Memory B cell (primary cell): ENCODE data around the gene OR3A3.
"Not testable (repeated sequence)": the region's sequence is repeated elsewhere in the genome, so short reads cannot be mapped to it uniquely, and the experiment has no call there.

Experiments used
- ATAC-seq: fragments of 150-1000 bp; cut with Tn5 transposase; 2 replicates; pipeline ENCODE4 v1.10.0; 2021; ENCODE audit warnings: low read depth, mild to moderate bottlenecking, moderate library complexity
- DNase-seq, 2 donors: peaks; one replicate each; pipeline ENCODE4 v3.0.0; 2022; ENCODE audit warnings: low spot score in 2 of 2
- H3K27ac Mint-ChIP-seq: one replicate; pipeline ENCODE4 v1.8.0; 2022; ENCODE audit warnings: mild to moderate bottlenecking, moderate library complexity, mixed read lengths
- H3K27me3 Mint-ChIP-seq: one replicate; pipeline ENCODE4 v1.8.0; 2022; ENCODE audit warnings: mixed read lengths
- H3K36me3 Mint-ChIP-seq: one replicate; pipeline ENCODE4 v1.8.0; 2022; ENCODE audit warnings: mild to moderate bottlenecking, mixed read lengths
- H3K4me1 Mint-ChIP-seq: one replicate; pipeline ENCODE4 v1.8.0; 2022; ENCODE audit warnings: mixed read lengths
- H3K4me3 Mint-ChIP-seq: one replicate; pipeline ENCODE4 v1.8.0; 2022; ENCODE audit warnings: mild to moderate bottlenecking, moderate library complexity, mixed read lengths
- H3K9me3 Mint-ChIP-seq: one replicate; pipeline ENCODE4 v1.8.0; 2022; ENCODE audit warnings: mixed read lengths

OR3A3 gene

DNA sequence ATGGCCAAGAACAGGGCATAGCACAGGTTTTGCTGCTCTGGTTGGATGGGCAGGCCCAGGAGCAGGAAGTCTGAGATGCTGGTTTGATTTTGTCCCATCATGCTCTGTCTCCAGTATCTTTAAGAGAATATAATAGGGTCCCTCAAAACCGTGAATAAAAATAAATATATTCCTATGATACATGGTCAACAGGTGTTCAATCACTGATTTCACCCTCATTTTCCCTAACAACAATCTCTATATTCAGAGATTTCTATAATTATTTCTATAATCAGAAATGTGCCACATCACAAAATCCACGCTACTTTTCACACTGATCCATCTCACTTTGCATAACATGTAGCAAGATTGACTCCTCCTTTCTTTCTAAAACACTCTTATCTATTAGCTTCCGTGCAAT, 22.6 kb downstream of the OR3A3 start, which contains the start of gene OR1E2:
OR1E2 (minus strand) TSS at position 101 of the 400 bp plus-strand sequence; CDS start at position 101, 0 bp downstream.
- no peak for DNase-seq
- H3K27ac Mint-ChIP-seq = no peak within 1 kb of the TSS
- peaks cover 5% of the 10 kb centered on the region for H3K4me1 Mint-ChIP-seq
- ATAC-seq = no peak
- peaks cover 7% of the 10 kb centered on the region for H3K9me3 Mint-ChIP-seq
- peaks cover 12% of the 10 kb centered on the region for H3K27me3 Mint-ChIP-seq
- no peaks in the 10 kb centered on the region for H3K36me3 Mint-ChIP-seq
- H3K4me3 Mint-ChIP-seq = no peak within 1 kb of the TSS

DNA sequence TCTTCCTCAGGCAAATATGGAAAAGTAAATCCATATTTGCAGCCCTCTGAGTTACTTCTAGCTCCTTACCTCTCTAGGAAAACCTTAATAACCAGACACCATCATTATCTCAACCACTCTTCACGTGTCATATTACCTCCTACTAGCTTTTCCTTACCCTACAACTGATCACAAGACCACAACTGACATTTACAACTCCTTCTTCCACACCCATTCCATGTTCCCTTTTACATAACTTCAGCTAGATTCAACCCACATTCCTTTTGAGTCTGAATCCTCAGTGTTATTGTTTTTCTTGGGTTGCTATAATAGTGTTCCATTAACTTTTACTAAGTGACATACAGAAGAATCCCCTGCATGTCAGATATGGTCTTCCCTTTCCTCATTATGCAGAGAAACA, 27.2 kb downstream of the OR3A3 start:
- H3K36me3 Mint-ChIP-seq = no peaks in the 10 kb centered on the region

DNA sequence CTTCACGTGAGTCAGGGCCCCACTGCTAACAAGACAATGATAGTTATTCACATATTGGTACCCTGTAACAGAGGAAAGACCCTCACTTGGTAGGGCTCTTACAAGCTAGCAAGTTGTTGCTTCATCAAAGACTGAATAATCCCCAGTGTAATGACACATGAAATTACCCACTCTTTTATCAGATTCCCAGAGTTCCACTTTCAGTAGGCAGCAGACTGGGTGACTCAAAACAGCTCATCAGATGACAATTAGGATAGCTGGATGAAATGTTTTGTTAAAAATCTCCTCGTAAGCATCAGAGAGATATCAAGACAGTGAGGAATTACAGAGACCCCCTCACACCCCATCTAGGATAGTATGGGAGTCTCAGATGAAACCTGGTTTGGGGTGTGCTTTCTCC, 29.3 kb downstream of the OR3A3 start:
- Mint-ChIP-seq H3K36me3 (no peaks in the 10 kb centered on the region), H3K27me3 (peaks cover 6% of the 10 kb centered on the region), H3K4me3 (no peak overlapping the region), H3K4me1 (peaks cover 4% of the 10 kb centered on the region), H3K27ac (no peak overlapping the region), H3K9me3 (no peaks in the 10 kb centered on the region)
- ATAC-seq (no peak), DNase-seq (no peak)

More for the DNA sequence above, 27.2 kb downstream of the OR3A3 start:
- ATAC-seq = no peak
- Mint-ChIP-seq H3K27ac (no peak overlapping the region), H3K4me3 (no peak overlapping the region), H3K9me3 (no peaks in the 10 kb centered on the region), H3K4me1 (peaks cover 5% of the 10 kb centered on the region), H3K27me3 (peaks cover 9% of the 10 kb centered on the region)
- DNase-seq = no peak

DNA sequence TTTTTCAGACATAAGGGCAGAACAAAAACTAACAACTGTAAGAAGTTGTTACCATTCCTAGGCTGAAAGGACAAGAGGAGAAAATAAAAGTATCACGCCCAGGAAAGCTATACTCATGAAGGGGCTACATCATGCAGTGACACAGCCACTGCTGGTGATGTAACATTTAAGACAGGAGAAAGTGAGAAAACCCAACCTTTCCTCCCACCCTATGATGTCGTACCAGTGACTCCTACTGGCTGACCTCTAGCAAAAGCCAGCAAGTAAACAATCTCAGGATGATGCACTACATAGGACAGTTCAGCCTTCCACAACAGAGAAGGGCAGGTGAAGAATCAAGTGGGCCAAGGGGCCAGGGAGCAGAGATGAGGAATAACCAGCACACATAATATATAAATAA, 36.5 kb downstream of the OR3A3 start:
- DNase-seq (no peak), ATAC-seq (no peak)
- no peak overlapping the region for H3K4me3 Mint-ChIP-seq
- H3K27me3 Mint-ChIP-seq = peaks cover 7% of the 10 kb centered on the region
- H3K9me3 Mint-ChIP-seq = no peaks in the 10 kb centered on the region
- no peaks in the 10 kb centered on the region for H3K36me3 Mint-ChIP-seq
- H3K27ac Mint-ChIP-seq = no peak overlapping the region
- H3K4me1 Mint-ChIP-seq = peaks cover under 1% of the 10 kb centered on the region

DNA sequence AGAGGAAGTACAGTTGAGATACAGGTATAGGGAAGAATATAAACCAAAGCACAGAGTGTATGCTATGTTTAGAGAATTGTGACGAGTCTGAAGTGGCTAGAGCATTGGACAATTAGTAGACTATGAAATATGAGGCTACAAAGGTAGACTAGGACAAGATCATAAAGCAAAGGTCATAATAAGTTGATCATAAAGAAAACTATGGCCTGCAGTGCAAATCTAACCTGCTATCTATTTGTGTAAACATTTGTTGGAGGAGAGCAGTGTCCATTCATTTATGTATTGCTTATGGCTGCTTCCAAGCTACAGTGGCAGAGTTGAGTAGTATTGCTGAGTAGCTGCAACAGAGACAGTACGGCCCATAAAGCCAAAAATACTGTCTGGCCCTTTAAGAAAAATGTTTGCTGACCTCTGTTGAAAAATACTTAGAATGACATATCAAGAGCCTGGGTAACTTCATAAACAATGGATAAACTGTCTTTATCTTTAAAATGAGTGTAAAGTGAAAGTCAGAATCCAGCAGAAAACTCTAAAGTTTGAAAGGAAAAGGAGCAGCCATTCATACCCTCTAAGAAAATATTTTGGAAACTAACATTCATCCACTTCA, 37.0 kb downstream of the OR3A3 start:
- Mint-ChIP-seq H3K27ac (no peak overlapping the region), H3K27me3 (peaks cover 6% of the 10 kb centered on the region), H3K36me3 (no peaks in the 10 kb centered on the region), H3K4me1 (no peaks in the 10 kb centered on the region), H3K9me3 (no peaks in the 10 kb centered on the region), H3K4me3 (no peak overlapping the region)
- no peak for DNase-seq
- ATAC-seq = no peak

DNA sequence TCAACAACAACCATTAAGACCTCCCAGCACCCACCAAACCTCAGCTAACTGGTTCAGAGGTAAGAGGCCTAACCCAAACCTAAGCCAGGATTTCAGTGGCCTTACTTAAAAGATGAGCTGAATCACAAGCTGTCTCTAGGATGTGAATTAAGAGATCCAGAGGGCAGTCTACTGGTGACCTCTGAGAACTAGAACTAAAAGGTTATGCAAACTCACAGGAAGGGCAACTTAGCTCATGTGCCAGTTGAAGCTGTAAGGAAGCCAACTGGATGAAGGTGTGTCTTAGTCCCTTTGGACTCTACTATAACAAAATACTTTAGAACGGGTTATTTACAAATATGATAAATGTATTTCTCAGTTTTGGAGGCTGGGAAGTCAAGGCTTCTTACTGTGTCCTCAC, 55.2 kb downstream of the OR3A3 start:
- not testable (repeated sequence) for H3K9me3 Mint-ChIP-seq, H3K4me3 Mint-ChIP-seq, H3K27ac Mint-ChIP-seq, H3K4me1 Mint-ChIP-seq, ATAC-seq, DNase-seq, H3K27me3 Mint-ChIP-seq, H3K36me3 Mint-ChIP-seq

DNA sequence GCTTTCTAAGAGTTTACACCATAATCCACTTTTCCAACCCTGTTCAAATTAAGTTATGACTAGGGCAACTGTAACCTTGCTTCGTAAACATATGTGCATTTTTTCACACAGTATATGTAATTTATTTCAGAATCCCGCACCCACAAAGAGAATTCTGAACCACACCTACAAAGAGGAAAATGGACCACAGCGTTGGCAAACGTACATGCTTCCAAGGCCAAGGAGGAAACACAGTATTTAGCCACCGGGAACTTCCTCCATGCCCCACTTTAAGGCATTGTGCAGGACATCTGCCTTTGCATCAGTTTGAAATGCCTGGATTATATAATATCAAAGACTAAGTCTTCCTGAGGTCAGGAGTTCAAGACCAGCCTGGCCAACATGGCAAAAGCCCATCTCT, 58.4 kb downstream of the OR3A3 start:
- peaks cover 3% of the 10 kb centered on the region for H3K27me3 Mint-ChIP-seq
- no peaks in the 10 kb centered on the region for H3K9me3 Mint-ChIP-seq
- ATAC-seq = no peak
- DNase-seq = no peak
- H3K4me3 Mint-ChIP-seq = no peak overlapping the region
- H3K27ac Mint-ChIP-seq = no peak overlapping the region
- no peaks in the 10 kb centered on the region for H3K4me1 Mint-ChIP-seq
- H3K36me3 Mint-ChIP-seq = no peaks in the 10 kb centered on the region

DNA sequence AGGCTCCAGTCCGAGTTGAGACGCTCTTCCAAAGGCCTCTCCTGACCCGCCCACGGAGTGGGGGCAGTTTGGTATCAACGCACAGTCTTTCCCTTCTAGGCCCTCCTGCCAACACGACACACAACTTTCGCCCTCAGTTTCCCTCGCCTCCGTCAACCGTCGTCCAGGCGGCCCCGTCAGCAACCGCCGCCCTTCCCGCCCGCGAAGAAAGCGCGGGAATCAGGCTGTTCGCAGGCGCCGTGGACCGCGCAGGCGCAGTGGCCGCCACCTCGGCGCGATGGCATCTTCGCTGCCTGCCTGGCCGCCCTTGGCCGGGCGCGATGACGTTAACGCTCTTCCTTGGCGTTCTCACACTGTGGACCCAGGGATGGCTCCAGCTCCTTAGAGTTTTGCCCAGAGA, 60.4 kb downstream of the OR3A3 start, which contains the start of gene SPATA22:
SPATA22 (minus strand) TSS at position 221 of the 400 bp plus-strand sequence. CDS start 2,494 bp downstream, outside the sequence.
- Mint-ChIP-seq H3K4me1 (peaks cover 5% of the 10 kb centered on the region), H3K4me3 (no peak within 1 kb of the TSS), H3K9me3 (no peaks in the 10 kb centered on the region), H3K27me3 (peaks cover 3% of the 10 kb centered on the region), H3K27ac (no peak within 1 kb of the TSS), H3K36me3 (no peaks in the 10 kb centered on the region)
- ATAC-seq (no peak), DNase-seq (no peak)

DNA sequence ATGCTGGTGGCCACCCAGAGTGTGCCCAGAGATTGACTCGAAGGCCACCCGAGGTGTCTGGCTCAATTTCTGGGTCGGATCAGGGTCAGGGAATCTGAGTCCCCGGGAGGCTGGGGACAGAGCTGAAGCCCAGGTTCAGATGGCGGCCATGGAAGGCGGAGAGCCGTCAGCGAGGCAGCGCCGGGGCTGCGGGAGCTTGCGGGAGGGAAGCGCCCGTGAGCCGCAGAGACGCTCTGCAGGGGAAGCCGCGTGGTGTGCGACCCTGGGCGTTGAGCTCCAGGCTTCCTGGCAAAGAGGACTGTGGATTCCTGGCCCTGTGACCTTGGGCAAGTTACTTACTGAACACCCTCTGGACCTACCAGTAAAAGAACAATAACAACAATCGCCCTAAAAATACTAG, 61.0 kb downstream of the OR3A3 start:
- Mint-ChIP-seq H3K27ac (no peak overlapping the region), H3K36me3 (no peaks in the 10 kb centered on the region), H3K27me3 (peaks cover 3% of the 10 kb centered on the region), H3K9me3 (no peaks in the 10 kb centered on the region), H3K4me3 (no peak overlapping the region), H3K4me1 (peaks cover 5% of the 10 kb centered on the region)
- ATAC-seq = no peak
- DNase-seq = no peak
